Measurements from ENCODE around the gene ZFP36L1. TPM values are rescaled to one million over a fixed set of nuclear protein-coding genes. Genes with fewer than 3 reads are reported as not detected.

ZFP36L1 gene
- total RNA-seq, 1 donor from 2014 or later: 42.9 TPM

DNA sequence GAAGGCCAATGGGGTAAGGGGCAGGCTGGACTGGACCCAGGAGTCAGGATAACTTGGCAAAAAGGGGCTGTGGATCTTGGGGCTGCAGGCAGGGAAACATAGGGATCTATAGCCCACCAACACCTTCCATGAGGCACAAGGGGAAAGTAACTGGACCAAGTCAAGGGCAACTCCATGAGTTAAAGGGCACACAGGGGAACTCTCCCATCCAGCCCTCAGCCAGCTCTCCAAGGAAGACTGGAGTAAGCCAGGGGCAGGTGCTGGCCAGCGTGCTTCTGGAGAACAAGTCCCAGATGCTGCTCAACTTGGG, 31.3 kb upstream of the ZFP36L1 start:
- Mint-ChIP-seq H3K4me1 (peaks cover 27% of the 10 kb centered on the region), H3K9me3 (no peaks in the 10 kb centered on the region), H3K27me3 (ENCODE audit: insufficient read depth, low read depth) (peaks cover 6% of the 10 kb centered on the region), H3K27ac (no peak overlapping the region), H3K36me3 (no peaks in the 10 kb centered on the region), H3K4me3 (peak overlapping the region; percentile 18)
- Histone ChIP-seq H3K4me1 (peaks cover 6% of the 10 kb centered on the region), H3K9ac (no peak overlapping the region), H3K9me3 (ENCODE audit: low read depth) (no peaks in the 10 kb centered on the region), H3K27me3 (no peaks in the 10 kb centered on the region), H4K20me1 (ENCODE audit: low read depth) (no peaks in the 10 kb centered on the region), H3K79me2 (ENCODE audit: low read depth) (no peaks in the 10 kb centered on the region), H3K4me3 (no peak overlapping the region), H2AFZ (replicated peaks) (peak overlapping the region; percentile 87), H3K36me3 (no peaks in the 10 kb centered on the region), H3K4me2 (no peak overlapping the region), H3F3A (ENCODE audit: low read depth) (peaks cover 10% of the 10 kb centered on the region), H3K27ac (no peak overlapping the region)
- TF ChIP-seq, protein P1, sequence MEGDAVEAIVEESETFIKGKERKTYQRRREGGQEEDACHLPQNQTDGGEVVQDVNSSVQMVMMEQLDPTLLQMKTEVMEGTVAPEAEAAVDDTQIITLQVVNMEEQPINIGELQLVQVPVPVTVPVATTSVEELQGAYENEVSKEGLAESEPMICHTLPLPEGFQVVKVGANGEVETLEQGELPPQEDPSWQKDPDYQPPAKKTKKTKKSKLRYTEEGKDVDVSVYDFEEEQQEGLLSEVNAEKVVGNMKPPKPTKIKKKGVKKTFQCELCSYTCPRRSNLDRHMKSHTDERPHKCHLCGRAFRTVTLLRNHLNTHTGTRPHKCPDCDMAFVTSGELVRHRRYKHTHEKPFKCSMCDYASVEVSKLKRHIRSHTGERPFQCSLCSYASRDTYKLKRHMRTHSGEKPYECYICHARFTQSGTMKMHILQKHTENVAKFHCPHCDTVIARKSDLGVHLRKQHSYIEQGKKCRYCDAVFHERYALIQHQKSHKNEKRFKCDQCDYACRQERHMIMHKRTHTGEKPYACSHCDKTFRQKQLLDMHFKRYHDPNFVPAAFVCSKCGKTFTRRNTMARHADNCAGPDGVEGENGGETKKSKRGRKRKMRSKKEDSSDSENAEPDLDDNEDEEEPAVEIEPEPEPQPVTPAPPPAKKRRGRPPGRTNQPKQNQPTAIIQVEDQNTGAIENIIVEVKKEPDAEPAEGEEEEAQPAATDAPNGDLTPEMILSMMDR (IDR thresholded peaks at IDR 0.05): no peak
- TF ChIP-seq EZH2phosphoT487 (IDR thresholded peaks at IDR 0.05) (no peak), EZH2 (IDR thresholded peaks at IDR 0.05) (no peak)
- DNase-seq (ENCODE audit: low spot score): no peak

DNA sequence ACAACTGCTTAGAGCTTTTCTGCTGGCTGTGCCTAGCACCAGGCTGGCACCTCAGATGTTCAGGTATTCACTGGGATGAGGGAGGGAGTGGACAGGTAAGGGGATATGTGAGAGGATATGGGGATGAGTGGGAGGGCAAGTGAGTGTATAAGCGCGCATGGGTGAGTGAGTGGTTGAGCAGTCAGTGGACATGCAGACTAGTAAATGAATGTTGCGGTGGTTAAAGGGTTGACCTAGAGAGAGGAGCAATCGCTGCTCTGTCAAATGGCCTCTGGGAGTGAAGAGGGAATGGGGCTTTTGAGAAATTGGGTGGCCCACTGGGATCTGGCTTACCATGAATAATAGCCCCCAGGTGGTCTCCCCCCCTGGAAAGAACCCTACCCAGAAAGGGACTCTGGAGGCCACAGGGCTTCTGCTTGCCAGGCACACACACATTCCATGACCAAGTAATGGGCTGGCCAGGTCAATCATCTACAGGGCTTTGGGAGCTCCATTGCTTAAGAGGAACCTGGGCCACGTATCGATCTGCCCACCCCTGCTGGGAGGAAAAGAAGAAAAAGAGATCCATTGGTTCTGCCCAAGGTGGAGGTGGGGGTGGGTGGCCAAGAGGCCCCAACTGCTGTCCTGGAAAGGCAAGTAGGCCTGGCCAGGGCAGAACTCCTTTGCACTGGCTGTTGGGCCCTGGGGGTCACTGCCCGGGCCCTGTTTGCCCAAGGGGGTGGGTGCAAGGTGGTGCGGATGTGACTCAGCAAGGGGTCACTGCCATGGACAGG, 30.8 kb upstream of the ZFP36L1 start:
- H3K27me3 Mint-ChIP-seq (ENCODE audit: insufficient read depth, low read depth): peaks cover 6% of the 10 kb centered on the region
- H3K79me2 ChIP-seq (ENCODE audit: low read depth): no peaks in the 10 kb centered on the region
- H3K27ac Mint-ChIP-seq: no peak overlapping the region
- no peak overlapping the region for H3K4me3 ChIP-seq
- H3K4me2 ChIP-seq: no peak overlapping the region
- H3K9me3 ChIP-seq (ENCODE audit: low read depth): no peaks in the 10 kb centered on the region
- no peak overlapping the region for H3K9ac ChIP-seq
- H3K4me3 Mint-ChIP-seq: peak overlapping the region; percentile 18
- H3K4me1 ChIP-seq: peaks cover 7% of the 10 kb centered on the region
- DNase-seq (ENCODE audit: low spot score): no peak
- no peaks in the 10 kb centered on the region for H3K36me3 Mint-ChIP-seq
- no peaks in the 10 kb centered on the region for H3K27me3 ChIP-seq
- H3F3A ChIP-seq (ENCODE audit: low read depth): peaks cover 14% of the 10 kb centered on the region
- TF ChIP-seq, protein P1 (IDR thresholded peaks at IDR 0.05): no peak
- TF ChIP-seq EZH2 (IDR thresholded peaks at IDR 0.05) (no peak), EZH2phosphoT487 (IDR thresholded peaks at IDR 0.05) (no peak)
- H3K36me3 ChIP-seq: no peaks in the 10 kb centered on the region
- H3K27ac ChIP-seq: no peak overlapping the region
- H3K9me3 Mint-ChIP-seq: no peaks in the 10 kb centered on the region
- H3K4me1 Mint-ChIP-seq: peaks cover 29% of the 10 kb centered on the region
- no peak overlapping the region for H2AFZ ChIP-seq (replicated peaks)
- H4K20me1 ChIP-seq (ENCODE audit: low read depth): no peaks in the 10 kb centered on the region

DNA sequence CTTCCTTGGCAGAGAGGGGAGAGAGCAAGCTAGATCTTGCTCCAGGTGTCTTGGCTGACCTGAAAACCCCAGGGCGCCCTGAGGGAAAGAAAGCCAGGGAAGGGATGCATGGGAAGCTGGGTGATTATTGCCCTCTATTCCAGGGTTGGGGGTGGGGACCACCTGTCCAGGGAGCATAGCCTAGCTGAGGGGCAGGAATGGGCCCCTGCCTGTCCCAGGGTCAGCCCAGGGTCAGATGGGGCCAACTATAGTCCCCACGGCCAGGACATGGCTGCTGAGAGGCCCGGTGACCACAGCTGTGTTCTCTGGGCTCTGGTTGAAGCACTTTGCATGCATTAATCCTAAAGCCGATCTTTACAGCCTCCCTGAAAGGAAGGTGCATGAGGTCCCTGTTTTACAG, 30.1 kb upstream of the ZFP36L1 start:
- no peak overlapping the region for H3K4me3 Mint-ChIP-seq
- no peak overlapping the region for H3K9ac ChIP-seq
- H3K9me3 Mint-ChIP-seq: no peaks in the 10 kb centered on the region
- no peak for DNase-seq (ENCODE audit: low spot score)
- H2AFZ ChIP-seq (replicated peaks): no peak overlapping the region
- no peak overlapping the region for H3K27ac ChIP-seq
- H3K36me3 Mint-ChIP-seq: no peaks in the 10 kb centered on the region
- TF ChIP-seq, protein P1 (IDR thresholded peaks at IDR 0.05): no peak
- TF ChIP-seq EZH2phosphoT487 (IDR thresholded peaks at IDR 0.05) (no peak), EZH2 (IDR thresholded peaks at IDR 0.05) (no peak)
- no peak overlapping the region for H3K4me2 ChIP-seq
- no peaks in the 10 kb centered on the region for H3K27me3 ChIP-seq
- peaks cover 8% of the 10 kb centered on the region for H3K27me3 Mint-ChIP-seq (ENCODE audit: insufficient read depth, low read depth)
- H3K79me2 ChIP-seq (ENCODE audit: low read depth): no peaks in the 10 kb centered on the region
- H3K9me3 ChIP-seq (ENCODE audit: low read depth): no peaks in the 10 kb centered on the region
- H3K4me1 Mint-ChIP-seq: peaks cover 29% of the 10 kb centered on the region
- no peak overlapping the region for H3K4me3 ChIP-seq
- H3K4me1 ChIP-seq: peaks cover 7% of the 10 kb centered on the region
- no peaks in the 10 kb centered on the region for H3K36me3 ChIP-seq
- peaks cover 16% of the 10 kb centered on the region for H3F3A ChIP-seq (ENCODE audit: low read depth)
- H3K27ac Mint-ChIP-seq: no peak overlapping the region
- H4K20me1 ChIP-seq (ENCODE audit: low read depth): no peaks in the 10 kb centered on the region
